ENCODE results near the gene CD22. TPM values are rescaled to one million over a fixed set of nuclear protein-coding genes. Genes with fewer than 3 reads are reported as not detected.
"Not testable (repeated sequence)": the region's sequence is repeated elsewhere in the genome, so short reads cannot be mapped to it uniquely, and the experiment has no call there.

CD22 gene
- polyA plus RNA-seq, 2 donors: 0.71 to 1.2 TPM

GRCh38 chr19:35352448-35353304 is 23.7 kb downstream of the CD22 start:
- 31 to 35% methylated on average over 32 of the region's 32 CpGs for WGBS, 2 donors
- no peaks in the 10 kb centered on the region for H3K27me3 ChIP-seq (ENCODE audit: control insufficient read depth in 1 of 2, insufficient read depth in 2 of 2, low read length in 2 of 2)

GRCh38 chr19:35353635-35354034 is 24.6 kb downstream of the CD22 start:
- H3K4me3 ChIP-seq (ENCODE audit: low read depth in 1 of 2, low read length in 2 of 2): no peak overlapping the region
- WGBS, 2 donors: 64 to 69% methylated on average over 9 of the region's 9 CpGs
- H3K9me3 ChIP-seq (ENCODE audit: control insufficient read depth in 2 of 2, insufficient read depth in 1 of 2, low read depth in 1 of 2, low read length in 1 of 2): no peaks in the 10 kb centered on the region
- H3K27ac ChIP-seq (ENCODE audit: low read depth in 2 of 2, low read length in 1 of 2): no peak overlapping the region
- H3K36me3 ChIP-seq (ENCODE audit: control insufficient read depth in 2 of 2, insufficient read depth in 2 of 2, low read length in 1 of 2): no peaks in the 10 kb centered on the region
- H3K27me3 ChIP-seq (ENCODE audit: control insufficient read depth in 1 of 2, insufficient read depth in 2 of 2, low read length in 2 of 2): no peaks in the 10 kb centered on the region
- H3K4me1 ChIP-seq (ENCODE audit: control insufficient read depth in 2 of 2, insufficient read depth in 2 of 2, low read length in 1 of 2): peaks cover 0 to 2% of the 10 kb centered on the region in 2 donors

More at GRCh38 chr19:35352448-35353304, 23.7 kb downstream of the CD22 start:
- Histone ChIP-seq H3K4me3 (ENCODE audit: low read depth in 1 of 2, low read length in 2 of 2) (no peak overlapping the region), H3K9me3 (ENCODE audit: control insufficient read depth in 2 of 2, insufficient read depth in 1 of 2, low read depth in 1 of 2, low read length in 1 of 2) (no peaks in the 10 kb centered on the region), H3K36me3 (ENCODE audit: control insufficient read depth in 2 of 2, insufficient read depth in 2 of 2, low read length in 1 of 2) (no peaks in the 10 kb centered on the region), H3K27ac (ENCODE audit: low read depth in 2 of 2, low read length in 1 of 2) (no peak overlapping the region), H3K4me1 (ENCODE audit: control insufficient read depth in 2 of 2, insufficient read depth in 2 of 2, low read length in 1 of 2) (no peaks in the 10 kb centered on the region)

GRCh38 chr19:35354898-35355297 is 25.9 kb downstream of the CD22 start:
- Histone ChIP-seq H3K36me3 (ENCODE audit: control insufficient read depth in 2 of 2, insufficient read depth in 2 of 2, low read length in 1 of 2) (no peaks in the 10 kb centered on the region), H3K4me1 (ENCODE audit: control insufficient read depth in 2 of 2, insufficient read depth in 2 of 2, low read length in 1 of 2) (peaks cover 0 to 2% of the 10 kb centered on the region in 2 donors), H3K4me3 (ENCODE audit: low read depth in 1 of 2, low read length in 2 of 2) (no peak overlapping the region), H3K27ac (ENCODE audit: low read depth in 2 of 2, low read length in 1 of 2) (no peak overlapping the region), H3K27me3 (ENCODE audit: control insufficient read depth in 1 of 2, insufficient read depth in 2 of 2, low read length in 2 of 2) (no peaks in the 10 kb centered on the region), H3K9me3 (ENCODE audit: control insufficient read depth in 2 of 2, insufficient read depth in 1 of 2, low read depth in 1 of 2, low read length in 1 of 2) (no peaks in the 10 kb centered on the region)
- 81 to 83% methylated on average over 8 of the region's 8 CpGs for WGBS, 2 donors

- WGBS, 2 donors: 38 to 53% methylated on average over 6 of the region's 6 CpGs
- Histone ChIP-seq H3K36me3 (ENCODE audit: control insufficient read depth in 2 of 2, insufficient read depth in 2 of 2, low read length in 1 of 2) (no peaks in the 10 kb centered on the region), H3K27ac (ENCODE audit: low read depth in 2 of 2, low read length in 1 of 2) (no peak overlapping the region), H3K4me3 (ENCODE audit: low read depth in 1 of 2, low read length in 2 of 2) (no peak overlapping the region), H3K27me3 (ENCODE audit: control insufficient read depth in 1 of 2, insufficient read depth in 2 of 2, low read length in 2 of 2) (no peaks in the 10 kb centered on the region), H3K9me3 (ENCODE audit: control insufficient read depth in 2 of 2, insufficient read depth in 1 of 2, low read depth in 1 of 2, low read length in 1 of 2) (no peaks in the 10 kb centered on the region), H3K4me1 (ENCODE audit: control insufficient read depth in 2 of 2, insufficient read depth in 2 of 2, low read length in 1 of 2) (peaks cover 0 to 2% of the 10 kb centered on the region in 2 donors)
Observed at GRCh38 chr19:35355791-35356460, 26.9 kb downstream of the CD22 start.

- peaks cover 0 to 2% of the 10 kb centered on the region in 2 donors for H3K27me3 ChIP-seq (ENCODE audit: control insufficient read depth in 1 of 2, insufficient read depth in 2 of 2, low read length in 2 of 2)
- no peaks in the 10 kb centered on the region for H3K9me3 ChIP-seq (ENCODE audit: control insufficient read depth in 2 of 2, insufficient read depth in 1 of 2, low read depth in 1 of 2, low read length in 1 of 2)
- no peak within 1 kb of the TSS for H3K27ac ChIP-seq (ENCODE audit: low read depth in 2 of 2, low read length in 1 of 2)
- 51 to 55% methylated on average over 18 of the region's 18 CpGs for WGBS, 2 donors
- no peaks in the 10 kb centered on the region for H3K36me3 ChIP-seq (ENCODE audit: control insufficient read depth in 2 of 2, insufficient read depth in 2 of 2, low read length in 1 of 2)
- peaks cover 0 to 2% of the 10 kb centered on the region in 2 donors for H3K4me1 ChIP-seq (ENCODE audit: control insufficient read depth in 2 of 2, insufficient read depth in 2 of 2, low read length in 1 of 2)
- H3K4me3 ChIP-seq (ENCODE audit: low read depth in 1 of 2, low read length in 2 of 2): no peak within 1 kb of the TSS
Observed at GRCh38 chr19:35357867-35358573, 29.0 kb downstream of the CD22 start, which contains the start of gene FFAR3. Gene FFAR3 (plus strand): TSS chr19:35358460. CDS start chr19:35358891, 431 bp downstream.

GRCh38 chr19:35358834-35359233 is 29.8 kb downstream of the CD22 start:
- 72% methylated on average over 8 to 11 of the region's 16 CpGs for WGBS, 2 donors
- not testable (repeated sequence) for H3K36me3 ChIP-seq (ENCODE audit: control insufficient read depth in 2 of 2, insufficient read depth in 2 of 2, low read length in 1 of 2); H3K4me1 ChIP-seq (ENCODE audit: control insufficient read depth in 2 of 2, insufficient read depth in 2 of 2, low read length in 1 of 2); H3K27me3 ChIP-seq (ENCODE audit: control insufficient read depth in 1 of 2, insufficient read depth in 2 of 2, low read length in 2 of 2); H3K4me3 ChIP-seq (ENCODE audit: low read depth in 1 of 2, low read length in 2 of 2); H3K27ac ChIP-seq (ENCODE audit: low read depth in 2 of 2, low read length in 1 of 2); H3K9me3 ChIP-seq (ENCODE audit: control insufficient read depth in 2 of 2, insufficient read depth in 1 of 2, low read depth in 1 of 2, low read length in 1 of 2)

- not testable (repeated sequence) for H3K36me3 ChIP-seq (ENCODE audit: control insufficient read depth in 2 of 2, insufficient read depth in 2 of 2, low read length in 1 of 2); H3K4me1 ChIP-seq (ENCODE audit: control insufficient read depth in 2 of 2, insufficient read depth in 2 of 2, low read length in 1 of 2); H3K4me3 ChIP-seq (ENCODE audit: low read depth in 1 of 2, low read length in 2 of 2); H3K9me3 ChIP-seq (ENCODE audit: control insufficient read depth in 2 of 2, insufficient read depth in 1 of 2, low read depth in 1 of 2, low read length in 1 of 2); H3K27me3 ChIP-seq (ENCODE audit: control insufficient read depth in 1 of 2, insufficient read depth in 2 of 2, low read length in 2 of 2); H3K27ac ChIP-seq (ENCODE audit: low read depth in 2 of 2, low read length in 1 of 2)
- WGBS, 2 donors: 88 to 90% methylated on average over 16 to 21 of the region's 21 CpGs
Observed at GRCh38 chr19:35359395-35359794, 30.4 kb downstream of the CD22 start.

- H3K27me3 ChIP-seq (ENCODE audit: control insufficient read depth in 1 of 2, insufficient read depth in 2 of 2, low read length in 2 of 2); H3K9me3 ChIP-seq (ENCODE audit: control insufficient read depth in 2 of 2, insufficient read depth in 1 of 2, low read depth in 1 of 2, low read length in 1 of 2); H3K4me1 ChIP-seq (ENCODE audit: control insufficient read depth in 2 of 2, insufficient read depth in 2 of 2, low read length in 1 of 2); H3K27ac ChIP-seq (ENCODE audit: low read depth in 2 of 2, low read length in 1 of 2); H3K4me3 ChIP-seq (ENCODE audit: low read depth in 1 of 2, low read length in 2 of 2); H3K36me3 ChIP-seq (ENCODE audit: control insufficient read depth in 2 of 2, insufficient read depth in 2 of 2, low read length in 1 of 2): not testable (repeated sequence)
- 100% methylated on average over 3 of the region's 5 CpGs; no CpG with 5 or more reads in 1 of the 2 donors for WGBS, 2 donors
Observed at GRCh38 chr19:35360081-35360480, 31.1 kb downstream of the CD22 start.

- H3K4me3 ChIP-seq (ENCODE audit: low read depth in 1 of 2, low read length in 2 of 2): no peak overlapping the region
- no peak overlapping the region for H3K27ac ChIP-seq (ENCODE audit: low read depth in 2 of 2, low read length in 1 of 2)
- peaks cover 0 to 2% of the 10 kb centered on the region in 2 donors for H3K4me1 ChIP-seq (ENCODE audit: control insufficient read depth in 2 of 2, insufficient read depth in 2 of 2, low read length in 1 of 2)
- no peaks in the 10 kb centered on the region for H3K36me3 ChIP-seq (ENCODE audit: control insufficient read depth in 2 of 2, insufficient read depth in 2 of 2, low read length in 1 of 2)
- peaks cover 0 to 2% of the 10 kb centered on the region in 2 donors for H3K27me3 ChIP-seq (ENCODE audit: control insufficient read depth in 1 of 2, insufficient read depth in 2 of 2, low read length in 2 of 2)
- WGBS, 2 donors: 31 to 48% methylated on average over 5 of the region's 5 CpGs
- no peaks in the 10 kb centered on the region for H3K9me3 ChIP-seq (ENCODE audit: control insufficient read depth in 2 of 2, insufficient read depth in 1 of 2, low read depth in 1 of 2, low read length in 1 of 2)
Observed at GRCh38 chr19:35360880-35361420, 32.0 kb downstream of the CD22 start.
